GM18526 (cell line): ENCODE results near the gene FAM43B.

ENCODE experiments used
- POLR2A ChIP-seq: IDR thresholded peaks from 3 replicates; pipeline ENCODE4 v1.6.1; 2011; ENCODE audit not compliant: insufficient read length; ENCODE audit errors: extremely low read depth

FAM43B gene

GRCh38 chr1:20601129-20601825 is 48.9 kb downstream of the FAM43B start:
- no peak for TF ChIP-seq POLR2A

- TF ChIP-seq POLR2A = no peak
These were observed 50.6 kb downstream of the FAM43B start for GRCh38 chr1:20602851-20603450.

- no peak for TF ChIP-seq POLR2A
These were observed 51.4 kb downstream of the FAM43B start for GRCh38 chr1:20603504-20604464.
